Skin epidermis (tissue), 12 donors: Measurements from ENCODE around the gene SEMA5A.

Experiments used
- H3K27ac ChIP-seq, 21 experiments: fragments of 200-600 bp; sonication (generic) in 11 of 21; one replicate each; pipeline ENCODE4 v1.5.0; 2020; ENCODE audit warnings: mild to moderate bottlenecking in 3 of 21, inconsistent platforms in 2 of 21, moderate library complexity in 2 of 21
- H3K4me3 ChIP-seq, 7 experiments: fragments of 200-600 bp; sonication (generic) in 2 of 7; one replicate each; pipeline ENCODE4 v1.5.0; 2020; ENCODE audit warnings: inconsistent platforms in 2 of 7, mild to moderate bottlenecking in 2 of 7, moderate library complexity in 1 of 7

The SEMA5A gene

GRCh38 chr5:9209846-9210492 lies 335.9 kb downstream of the SEMA5A start:
- no peak overlapping the region for H3K4me3 ChIP-seq
- H3K27ac ChIP-seq = no peak overlapping the region

DNA sequence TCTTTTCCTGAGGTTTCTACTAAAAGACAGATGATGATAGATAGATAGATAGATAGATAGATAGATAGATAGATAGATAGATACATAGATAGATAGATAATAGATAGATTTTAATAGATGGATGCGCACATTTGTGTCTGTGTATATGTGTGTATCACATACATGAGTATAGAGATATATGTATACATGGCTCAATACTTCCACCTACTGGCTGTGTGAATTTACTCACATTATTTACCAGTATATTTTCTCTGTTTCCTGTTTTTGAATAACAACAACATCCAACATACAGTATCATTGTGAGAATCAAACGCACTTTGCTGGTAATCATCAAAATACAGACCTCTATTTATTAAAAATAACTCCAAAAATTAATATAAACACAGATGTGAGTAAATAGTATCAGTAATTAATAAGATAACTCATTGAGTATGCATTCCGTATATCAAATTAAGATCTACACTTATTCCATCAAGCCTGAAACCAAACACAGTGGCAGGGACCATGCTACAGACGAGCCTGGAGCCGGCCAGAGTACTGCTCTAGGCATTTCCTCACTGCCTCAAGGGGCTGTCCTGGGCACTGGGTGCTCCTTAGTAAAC lies 338.0 kb downstream of the SEMA5A start:
- peak overlapping the region in 1 of 21 experiments; percentile 13 for H3K27ac ChIP-seq
- no peak overlapping the region for H3K4me3 ChIP-seq

- Histone ChIP-seq H3K4me3 (no peak overlapping the region), H3K27ac (no peak overlapping the region)
These were observed 343.2 kb downstream of the SEMA5A start for GRCh38 chr5:9202636-9203035.

DNA sequence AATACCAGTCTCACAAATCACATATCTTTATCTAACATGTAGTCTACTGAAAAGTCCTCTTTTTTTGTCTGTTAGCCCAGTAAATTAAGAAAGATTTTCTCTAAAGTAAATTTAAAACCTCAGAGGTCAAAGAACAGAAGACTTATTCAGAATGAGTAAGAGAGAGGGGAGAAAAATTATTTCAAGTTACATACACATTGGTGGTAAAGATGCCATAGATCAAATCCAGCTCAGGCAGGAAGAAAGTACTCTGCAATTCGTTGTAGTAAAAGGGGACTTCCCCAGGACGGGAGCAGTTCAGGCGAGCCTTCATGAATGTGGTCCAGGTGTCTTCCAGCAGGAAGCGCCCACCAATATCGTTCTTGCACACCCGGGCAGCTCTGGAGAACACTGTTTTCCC lies 344.1 kb downstream of the SEMA5A start:
- Histone ChIP-seq H3K4me3 (no peak overlapping the region), H3K27ac (no peak overlapping the region)

DNA sequence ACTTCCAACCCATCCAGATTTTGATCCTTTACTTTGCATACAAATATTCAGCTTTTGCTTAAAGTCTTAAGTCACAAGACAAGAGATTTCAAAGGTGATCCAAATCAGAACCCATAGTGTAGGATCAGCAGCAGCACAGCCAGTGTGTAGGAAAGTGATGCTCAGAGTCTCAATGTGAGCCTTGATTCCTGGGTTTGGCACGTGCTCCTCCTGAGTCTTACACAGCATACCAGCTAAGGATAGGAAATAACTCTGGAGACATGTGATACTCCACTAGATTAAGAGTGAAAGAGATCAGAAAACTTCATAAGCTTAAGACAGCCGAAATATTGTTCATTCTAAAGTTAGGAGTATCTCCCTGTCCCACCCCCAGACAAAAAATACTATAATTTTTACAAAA lies 344.9 kb downstream of the SEMA5A start:
- Histone ChIP-seq H3K27ac (no peak overlapping the region), H3K4me3 (no peak overlapping the region)

- no peak overlapping the region for H3K27ac ChIP-seq
- no peak overlapping the region for H3K4me3 ChIP-seq
These were observed 347.5 kb downstream of the SEMA5A start for GRCh38 chr5:9198394-9198793.

- Histone ChIP-seq H3K4me3 (no peak overlapping the region), H3K27ac (no peak overlapping the region)
These were observed 348.0 kb downstream of the SEMA5A start for GRCh38 chr5:9197881-9198260.

DNA sequence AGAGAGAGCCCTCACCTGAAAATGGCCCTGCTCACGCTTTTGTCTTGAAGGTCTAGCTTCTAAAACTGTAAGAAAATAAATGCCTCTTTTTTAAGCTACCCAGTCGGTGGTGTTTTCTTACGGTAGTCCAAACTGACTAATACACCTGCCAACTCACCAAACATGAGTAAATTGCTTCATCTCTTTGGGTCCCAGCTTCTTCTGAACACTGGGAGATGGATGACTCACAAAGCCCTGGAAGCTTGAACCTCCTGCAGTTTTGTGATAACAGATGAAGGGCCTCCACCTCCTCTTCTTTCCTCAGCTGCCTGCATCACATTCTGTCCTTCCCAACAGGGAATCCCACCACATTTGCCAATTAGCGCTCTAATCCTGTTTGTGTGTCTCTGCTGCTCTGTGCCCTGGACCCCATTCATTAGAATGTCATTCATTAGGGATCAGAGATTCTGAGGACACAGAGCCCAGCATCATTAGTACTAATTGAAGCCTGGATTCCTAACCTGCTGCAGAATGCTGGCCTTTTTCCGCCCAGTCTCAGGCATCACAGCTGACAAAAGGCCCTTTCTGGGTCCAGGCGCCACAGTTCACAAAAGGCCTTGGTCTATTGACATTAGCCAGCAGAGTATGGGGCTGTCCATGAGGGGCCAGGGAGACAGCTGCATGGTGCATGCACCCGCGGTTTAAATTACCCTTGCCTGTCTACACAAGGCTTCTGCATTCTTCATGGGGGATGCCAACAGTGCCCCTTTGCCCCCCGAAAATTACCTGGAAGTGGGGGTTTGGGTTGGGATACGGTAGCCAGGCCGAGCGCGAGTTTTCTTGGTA lies 349.3 kb downstream of the SEMA5A start:
- no peak overlapping the region for H3K27ac ChIP-seq
- no peak overlapping the region for H3K4me3 ChIP-seq

GRCh38 chr5:9194509-9194908 lies 351.4 kb downstream of the SEMA5A start:
- no peak overlapping the region for H3K4me3 ChIP-seq
- no peak overlapping the region for H3K27ac ChIP-seq

GRCh38 chr5:9192266-9192665 lies 353.6 kb downstream of the SEMA5A start:
- Histone ChIP-seq H3K27ac (no peak overlapping the region), H3K4me3 (no peak overlapping the region)

GRCh38 chr5:9189681-9190080 lies 356.2 kb downstream of the SEMA5A start:
- H3K4me3 ChIP-seq = no peak overlapping the region
- no peak overlapping the region for H3K27ac ChIP-seq

- Histone ChIP-seq H3K4me3 (no peak overlapping the region), H3K27ac (no peak overlapping the region)
These were observed 356.9 kb downstream of the SEMA5A start for GRCh38 chr5:9188956-9189355.

GRCh38 chr5:9188131-9188530 lies 357.7 kb downstream of the SEMA5A start:
- Histone ChIP-seq H3K4me3 (no peak overlapping the region), H3K27ac (no peak overlapping the region)

DNA sequence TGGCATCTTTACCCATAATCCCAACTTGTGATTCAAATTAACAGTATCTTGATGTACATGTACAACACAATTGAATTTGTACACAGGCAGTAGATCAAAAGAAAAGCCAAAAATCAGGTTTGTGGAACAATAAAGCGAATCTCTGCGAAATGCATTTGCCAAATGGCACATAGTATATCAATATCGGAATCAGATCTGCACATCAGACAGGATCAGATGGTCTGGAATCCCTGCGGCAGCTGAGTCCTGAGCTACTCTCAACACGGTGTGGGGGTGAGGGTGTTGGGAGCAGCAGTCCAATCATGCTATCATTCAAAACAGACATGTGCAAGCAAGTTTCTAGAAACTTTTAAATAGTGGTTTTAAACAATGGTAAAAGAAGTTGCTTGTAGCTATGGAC lies 358.3 kb downstream of the SEMA5A start:
- Histone ChIP-seq H3K27ac (no peak overlapping the region), H3K4me3 (no peak overlapping the region)

GRCh38 chr5:9186069-9186468 lies 359.8 kb downstream of the SEMA5A start:
- Histone ChIP-seq H3K4me3 (no peak overlapping the region), H3K27ac (no peak overlapping the region)

DNA sequence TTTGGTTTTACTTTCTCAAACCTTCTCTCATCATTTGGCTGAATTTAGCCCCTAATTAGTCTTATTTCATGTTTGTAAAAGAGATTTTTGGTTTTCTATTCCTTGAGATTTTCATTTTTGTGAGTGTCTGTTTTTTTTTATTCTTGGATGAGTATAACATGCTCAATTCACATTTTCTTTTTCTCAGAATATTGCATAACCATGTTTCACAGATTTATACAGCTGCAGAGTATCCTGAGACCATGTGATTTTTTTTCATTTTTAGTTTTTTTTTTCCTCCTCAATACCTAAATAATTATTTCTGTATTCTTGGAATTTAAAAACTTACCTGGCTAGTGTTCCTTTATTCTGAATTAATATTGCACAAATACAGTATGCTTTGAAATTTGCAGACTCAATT lies 361.9 kb downstream of the SEMA5A start:
- no peak overlapping the region for H3K4me3 ChIP-seq
- H3K27ac ChIP-seq = no peak overlapping the region

- H3K4me3 ChIP-seq = no peak overlapping the region
- no peak overlapping the region for H3K27ac ChIP-seq
These were observed 362.8 kb downstream of the SEMA5A start for GRCh38 chr5:9182899-9183695.

GRCh38 chr5:9176641-9177040 lies 369.2 kb downstream of the SEMA5A start:
- no peak overlapping the region for H3K4me3 ChIP-seq
- no peak overlapping the region for H3K27ac ChIP-seq

GRCh38 chr5:9174446-9174845 lies 371.4 kb downstream of the SEMA5A start:
- H3K27ac ChIP-seq = no peak overlapping the region
- no peak overlapping the region for H3K4me3 ChIP-seq

GRCh38 chr5:9173281-9174048 lies 372.4 kb downstream of the SEMA5A start:
- Histone ChIP-seq H3K4me3 (no peak overlapping the region), H3K27ac (no peak overlapping the region)
